HPDE6-E6E7 (cell line): Measurements from ENCODE around the gene LKAAEAR1.

Experiments
- DNase-seq: peaks from one replicate; pipeline ENCODE4 v3.0.0; 2011; ENCODE audit warnings: missing footprints; ENCODE audit errors: extremely low spot score

Gene LKAAEAR1

GRCh38 chr20:64067005-64067632, 17.1 kb downstream of the LKAAEAR1 start:
- no peak for DNase-seq

- peak; percentile 70 for DNase-seq
Observed at GRCh38 chr20:64065974-64066343, 18.2 kb downstream of the LKAAEAR1 start.

- no peak for DNase-seq
Observed at GRCh38 chr20:64065062-64065973, 18.9 kb downstream of the LKAAEAR1 start.

GRCh38 chr20:64064145-64064698, 20.0 kb downstream of the LKAAEAR1 start:
- DNase-seq, result peak; percentile 62

GRCh38 chr20:64063389-64064144, 20.6 kb downstream of the LKAAEAR1 start:
- DNase-seq, result no peak

- DNase-seq, result peak; percentile 99
Observed at GRCh38 chr20:64062596-64063388, 21.4 kb downstream of the LKAAEAR1 start, which contains the start of gene TCEA2. TSS of gene TCEA2 (plus strand) at chr20:64063198. CDS start at chr20:64063313, 115 bp downstream.

GRCh38 chr20:64062276-64062595, 22.0 kb downstream of the LKAAEAR1 start:
- no peak for DNase-seq

GRCh38 chr20:64058536-64058935, 25.7 kb downstream of the LKAAEAR1 start:
- no peak for DNase-seq

GRCh38 chr20:64057628-64058498, 26.3 kb downstream of the LKAAEAR1 start:
- DNase-seq, result peak; percentile 92

- no peak for DNase-seq
Observed at GRCh38 chr20:64056889-64057627, 27.1 kb downstream of the LKAAEAR1 start.

GRCh38 chr20:64056639-64056888, 27.6 kb downstream of the LKAAEAR1 start:
- DNase-seq, result no peak

GRCh38 chr20:64055893-64056638, 28.1 kb downstream of the LKAAEAR1 start:
- no peak for DNase-seq

GRCh38 chr20:64055396-64055892, 28.8 kb downstream of the LKAAEAR1 start:
- no peak for DNase-seq

GRCh38 chr20:64053841-64054661, 30.1 kb downstream of the LKAAEAR1 start:
- DNase-seq, result no peak

- DNase-seq, result no peak
Observed at GRCh38 chr20:64052987-64053840, 31.0 kb downstream of the LKAAEAR1 start.

- no peak for DNase-seq
Observed at GRCh38 chr20:64052326-64052722, 31.9 kb downstream of the LKAAEAR1 start.
